ENCODE data around the gene UMODL1. TPM values are rescaled to one million over a fixed set of nuclear protein-coding genes. Genes with fewer than 3 reads are reported as not detected.

Gene UMODL1
- total RNA-seq, 2 experiments from 2014 or later = 0.10 to 0.21 TPM

DNA sequence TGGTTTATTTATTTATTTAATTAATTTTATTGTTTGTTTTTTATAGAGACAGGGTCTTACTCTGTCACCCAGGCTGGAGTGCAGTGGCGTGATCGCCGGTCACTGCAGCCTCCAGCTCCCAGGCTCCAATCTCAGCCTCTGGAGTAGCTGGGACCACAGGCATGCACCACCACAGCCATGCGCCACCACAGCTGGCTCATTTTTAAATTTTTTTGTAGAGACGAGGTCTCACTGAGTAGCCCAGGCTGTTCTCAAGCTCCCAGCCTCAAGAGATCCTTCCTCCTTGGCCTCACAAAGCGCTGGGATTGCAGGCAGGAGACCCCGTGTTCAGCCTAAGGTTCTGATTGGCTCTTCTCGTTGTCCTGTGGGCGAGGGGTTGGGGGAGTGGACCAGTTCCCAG is 22.1 kb downstream of the UMODL1 start:
- peaks cover 11% of the 10 kb centered on the region for H3K27me3 Mint-ChIP-seq
- H3K27ac Mint-ChIP-seq = no peak overlapping the region
- ChIA-PET POLR2A (no interaction called here), CTCF (no interaction called here)
- H3K4me1 Mint-ChIP-seq = peaks cover 21% of the 10 kb centered on the region
- no peaks in the 10 kb centered on the region for H3K9me3 Mint-ChIP-seq
- DNase-seq = no peak
- H3K36me3 Mint-ChIP-seq (ENCODE audit: low read depth) = no peaks in the 10 kb centered on the region
- H3K4me3 Mint-ChIP-seq = no peak overlapping the region

DNA sequence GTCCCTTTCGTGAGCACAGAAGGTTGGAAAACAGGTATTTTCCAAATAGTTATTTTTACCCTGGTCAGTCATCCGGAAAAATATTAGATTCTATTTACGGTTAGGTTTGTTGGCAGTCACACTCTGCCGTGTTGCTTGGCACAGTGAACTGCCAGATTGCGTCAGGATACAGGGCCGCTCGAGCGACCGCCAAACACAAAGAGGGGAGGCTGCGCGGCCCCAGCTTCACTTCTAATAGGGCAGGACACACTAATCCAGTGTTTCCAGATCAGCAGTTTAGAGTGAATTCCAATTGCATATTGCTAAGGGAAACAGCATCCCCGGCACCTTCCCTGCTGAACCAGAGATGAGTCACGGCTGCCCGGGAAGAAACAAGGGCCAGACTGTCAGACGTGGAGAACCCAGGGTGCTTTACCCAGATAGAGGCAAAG is 22.9 kb downstream of the UMODL1 start:
- no peak overlapping the region for H3K4me3 Mint-ChIP-seq
- ChIA-PET POLR2A (no interaction called here), CTCF (no interaction called here)
- DNase-seq = no peak
- H3K9me3 Mint-ChIP-seq = no peaks in the 10 kb centered on the region
- H3K4me1 Mint-ChIP-seq = peaks cover 15% of the 10 kb centered on the region
- no peak overlapping the region for H3K27ac Mint-ChIP-seq
- H3K36me3 Mint-ChIP-seq (ENCODE audit: low read depth) = no peaks in the 10 kb centered on the region
- H3K27me3 Mint-ChIP-seq = peaks cover 11% of the 10 kb centered on the region

DNA sequence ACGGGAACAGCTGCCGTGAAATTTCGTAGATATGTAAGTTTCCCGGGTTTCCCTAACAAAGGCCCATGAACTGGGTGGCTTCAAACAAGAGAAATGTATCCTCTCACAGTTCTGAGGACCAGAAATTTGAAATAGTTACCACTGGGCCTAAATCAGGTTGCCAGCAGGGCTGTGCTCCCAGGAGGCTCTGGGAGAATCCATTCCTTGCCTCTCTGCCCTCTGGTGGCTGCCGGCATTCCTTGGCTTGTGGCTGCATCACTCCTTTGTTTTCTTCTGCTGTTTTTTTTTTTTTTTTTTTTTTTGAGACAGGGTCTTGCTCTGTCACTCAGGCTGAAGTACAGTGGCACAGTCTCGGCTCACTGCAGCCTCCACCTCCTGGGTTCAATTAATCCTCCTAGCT is 23.7 kb downstream of the UMODL1 start:
- no peak overlapping the region for H3K27ac Mint-ChIP-seq
- no peaks in the 10 kb centered on the region for H3K36me3 Mint-ChIP-seq (ENCODE audit: low read depth)
- ChIA-PET POLR2A (no interaction called here), CTCF (interaction anchor here (1.3 kb wide), 1 partner anchor 13 kb away, joined by 8 read pairs; no protein-coding TSS in a partner anchor)
- H3K9me3 Mint-ChIP-seq = no peaks in the 10 kb centered on the region
- no peak overlapping the region for H3K4me3 Mint-ChIP-seq
- H3K4me1 Mint-ChIP-seq = peaks cover 7% of the 10 kb centered on the region
- no peak for DNase-seq
- peaks cover 11% of the 10 kb centered on the region for H3K27me3 Mint-ChIP-seq

DNA sequence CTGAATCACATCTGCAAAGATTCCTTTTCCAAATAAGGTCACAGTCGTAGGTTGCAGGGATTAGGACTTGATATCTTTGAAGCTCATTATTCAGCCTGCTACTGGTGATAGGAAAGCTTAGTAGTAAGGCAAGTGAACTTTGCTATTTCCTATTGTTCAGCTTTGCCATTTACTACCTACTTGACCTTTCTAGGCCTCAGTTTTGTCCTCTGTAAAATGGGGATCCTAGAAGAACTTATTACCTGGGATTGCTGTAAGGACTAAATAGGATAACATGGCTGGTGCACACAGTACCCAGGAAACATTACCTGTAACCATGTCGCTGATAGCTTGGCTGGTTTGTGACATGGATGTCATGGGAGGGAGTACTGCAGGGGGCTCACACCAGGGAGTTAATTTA is 24.5 kb downstream of the UMODL1 start:
- ChIA-PET POLR2A (interaction anchor here (0.6 kb wide), 1 partner anchor 12 kb away, joined by 3 read pairs; no protein-coding TSS in a partner anchor), CTCF (interaction anchor here (1.3 kb wide), 1 partner anchor 12 kb away, joined by 8 read pairs; no protein-coding TSS in a partner anchor)
- Mint-ChIP-seq H3K27me3 (peaks cover 11% of the 10 kb centered on the region), H3K4me1 (no peaks in the 10 kb centered on the region), H3K4me3 (no peak overlapping the region), H3K36me3 (ENCODE audit: low read depth) (no peaks in the 10 kb centered on the region), H3K27ac (no peak overlapping the region), H3K9me3 (no peaks in the 10 kb centered on the region)
- no peak for DNase-seq

DNA sequence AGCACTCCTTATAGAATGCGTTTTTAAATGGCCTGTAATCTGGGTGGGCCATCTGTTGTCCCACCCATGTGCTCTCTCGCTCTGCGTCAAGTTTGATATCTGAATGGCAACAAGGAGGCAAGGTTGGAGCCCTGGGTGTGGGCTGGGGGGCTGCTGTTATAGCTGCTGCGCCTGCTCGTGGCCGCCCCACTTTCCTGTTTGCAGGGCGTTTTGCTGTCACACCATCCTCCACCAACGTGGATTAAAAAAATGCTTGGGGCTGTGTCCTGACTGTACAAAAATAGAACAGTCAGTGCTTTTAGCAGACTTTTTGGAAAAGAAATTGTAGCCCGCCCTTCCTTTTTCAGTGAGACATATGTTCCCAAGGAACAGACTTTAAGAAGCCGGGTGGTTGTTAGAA is 25.4 kb downstream of the UMODL1 start:
- Mint-ChIP-seq H3K27ac (no peak overlapping the region), H3K36me3 (ENCODE audit: low read depth) (no peaks in the 10 kb centered on the region), H3K9me3 (no peaks in the 10 kb centered on the region), H3K4me1 (no peaks in the 10 kb centered on the region), H3K4me3 (no peak overlapping the region), H3K27me3 (peaks cover 9% of the 10 kb centered on the region)
- ChIA-PET CTCF (interaction anchor here (0.7 kb wide), 2 partner anchors 10 to 139 kb away, joined by 3 read pairs; no protein-coding TSS in a partner anchor), POLR2A (no interaction called here)
- no peak for DNase-seq

DNA sequence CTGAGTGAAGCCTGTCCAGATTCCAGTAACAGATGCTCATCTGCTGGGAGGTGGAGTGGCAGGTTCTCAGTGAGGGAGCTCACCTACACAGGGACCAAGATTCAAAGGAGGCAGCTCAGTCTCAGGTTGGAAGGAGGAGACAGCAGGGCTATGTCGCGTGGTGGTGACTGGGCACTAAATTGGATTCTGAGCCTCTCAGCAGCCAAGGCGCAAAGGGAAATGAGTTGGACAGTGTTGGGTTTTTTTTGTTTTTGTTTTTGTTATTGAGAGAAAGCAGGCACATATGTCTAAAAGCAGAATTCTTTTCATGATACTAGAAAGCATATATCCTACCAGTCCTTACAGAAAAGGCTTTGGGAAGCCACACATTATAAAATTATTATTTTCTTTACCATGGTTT is 26.2 kb downstream of the UMODL1 start:
- Mint-ChIP-seq H3K4me3 (no peak overlapping the region), H3K36me3 (ENCODE audit: low read depth) (no peaks in the 10 kb centered on the region), H3K27ac (no peak overlapping the region), H3K27me3 (peaks cover 10% of the 10 kb centered on the region), H3K4me1 (peaks cover 5% of the 10 kb centered on the region), H3K9me3 (no peaks in the 10 kb centered on the region)
- POLR2A ChIA-PET = no interaction called here
- CTCF ChIA-PET = interaction anchor here (0.7 kb wide), 2 partner anchors 10 to 138 kb away, joined by 3 read pairs; no protein-coding TSS in a partner anchor
- DNase-seq = no peak

DNA sequence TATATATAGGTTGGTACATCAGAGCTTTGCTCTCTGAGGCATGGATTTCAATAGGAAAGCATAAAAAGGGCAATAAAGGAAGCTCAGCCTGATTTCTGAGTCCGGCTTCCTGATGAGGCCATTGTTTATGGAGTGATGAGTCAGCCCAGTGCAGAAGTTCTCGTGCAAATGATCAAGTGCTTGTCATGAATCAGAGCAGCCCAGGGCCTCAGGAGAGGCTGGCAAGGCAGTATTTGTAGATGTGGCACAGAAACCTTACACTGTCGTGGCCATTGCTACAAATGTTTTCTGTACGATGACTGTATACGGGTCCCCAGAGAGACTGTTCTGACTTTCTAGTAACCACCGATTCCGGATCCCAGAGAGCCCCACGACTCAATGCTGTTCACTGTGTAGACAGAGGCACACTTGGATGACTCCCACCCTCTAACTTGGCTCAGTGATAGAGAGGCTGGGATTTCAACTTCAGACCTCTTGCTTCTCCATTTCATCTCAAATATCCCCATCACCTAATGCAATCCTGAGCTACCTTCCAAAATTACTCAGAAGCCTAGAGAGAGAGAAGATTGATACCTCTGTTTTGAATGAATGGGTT is 26.8 kb downstream of the UMODL1 start:
- ChIA-PET POLR2A (no interaction called here), CTCF (no interaction called here)
- DNase-seq = no peak
- Mint-ChIP-seq H3K27ac (no peak overlapping the region), H3K9me3 (no peaks in the 10 kb centered on the region), H3K4me1 (peaks cover 9% of the 10 kb centered on the region), H3K4me3 (no peak overlapping the region), H3K36me3 (ENCODE audit: low read depth) (no peaks in the 10 kb centered on the region), H3K27me3 (peaks cover 14% of the 10 kb centered on the region)

DNA sequence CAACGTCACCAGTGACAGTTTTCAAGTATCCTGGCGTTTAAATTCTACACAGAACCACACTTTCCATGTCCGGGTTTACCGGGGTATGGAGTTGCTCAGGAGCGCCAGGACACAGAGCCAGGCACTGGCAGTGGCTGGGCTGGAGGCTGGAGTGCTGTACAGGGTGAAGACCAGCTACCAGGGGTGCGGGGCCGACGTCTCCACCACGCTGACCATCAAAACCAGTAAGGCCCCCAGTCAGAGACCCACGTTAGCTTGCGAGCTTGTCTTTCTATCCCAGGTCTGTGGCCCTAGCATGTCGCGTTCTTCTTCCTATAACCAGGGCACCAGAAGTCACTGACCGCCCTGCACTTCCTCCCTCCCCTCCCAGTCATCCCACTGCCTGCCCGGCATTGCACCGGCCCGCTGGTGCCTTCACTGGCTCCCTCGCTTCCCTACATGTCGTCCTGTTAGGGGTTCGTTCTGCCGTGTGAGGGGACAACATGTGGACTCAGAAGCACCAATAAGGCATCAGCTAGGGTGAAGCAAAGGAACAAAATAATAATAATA is 27.9 kb downstream of the UMODL1 start:
- H3K4me1 Mint-ChIP-seq = peaks cover 9% of the 10 kb centered on the region
- ChIA-PET CTCF (no interaction called here), POLR2A (no interaction called here)
- no peaks in the 10 kb centered on the region for H3K36me3 Mint-ChIP-seq (ENCODE audit: low read depth)
- H3K9me3 Mint-ChIP-seq = no peaks in the 10 kb centered on the region
- H3K4me3 Mint-ChIP-seq = no peak overlapping the region
- DNase-seq = no peak
- H3K27ac Mint-ChIP-seq = no peak overlapping the region
- H3K27me3 Mint-ChIP-seq = peaks cover 19% of the 10 kb centered on the region

DNA sequence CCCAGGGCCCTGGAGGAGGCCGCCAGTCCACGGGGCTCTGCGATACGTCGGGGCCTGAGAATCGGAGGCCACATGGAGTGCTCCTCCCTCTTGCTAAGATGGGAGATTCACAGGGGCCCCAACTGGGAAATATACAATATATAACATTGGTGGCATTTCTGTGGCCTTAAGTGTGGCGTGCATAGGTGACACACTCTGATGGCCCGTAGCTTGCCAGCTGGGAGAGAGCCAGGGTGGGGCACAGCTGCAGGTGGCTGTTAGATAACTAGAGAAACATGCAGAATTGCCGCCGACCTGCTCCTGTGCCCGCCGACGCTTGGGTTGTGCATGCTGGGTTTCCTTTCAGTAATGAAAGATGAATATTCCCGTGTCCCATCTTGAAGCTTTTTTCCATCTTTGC is 30.1 kb downstream of the UMODL1 start:
- Mint-ChIP-seq H3K27ac (no peak overlapping the region), H3K36me3 (ENCODE audit: low read depth) (no peaks in the 10 kb centered on the region), H3K9me3 (no peaks in the 10 kb centered on the region), H3K27me3 (peaks cover 18% of the 10 kb centered on the region), H3K4me3 (no peak overlapping the region), H3K4me1 (peaks cover 9% of the 10 kb centered on the region)
- no peak for DNase-seq
- CTCF ChIA-PET = interaction anchor here (0.9 kb wide), 1 partner anchor 16 kb away, joined by 3 read pairs; no protein-coding TSS in a partner anchor
- POLR2A ChIA-PET = no interaction called here

DNA sequence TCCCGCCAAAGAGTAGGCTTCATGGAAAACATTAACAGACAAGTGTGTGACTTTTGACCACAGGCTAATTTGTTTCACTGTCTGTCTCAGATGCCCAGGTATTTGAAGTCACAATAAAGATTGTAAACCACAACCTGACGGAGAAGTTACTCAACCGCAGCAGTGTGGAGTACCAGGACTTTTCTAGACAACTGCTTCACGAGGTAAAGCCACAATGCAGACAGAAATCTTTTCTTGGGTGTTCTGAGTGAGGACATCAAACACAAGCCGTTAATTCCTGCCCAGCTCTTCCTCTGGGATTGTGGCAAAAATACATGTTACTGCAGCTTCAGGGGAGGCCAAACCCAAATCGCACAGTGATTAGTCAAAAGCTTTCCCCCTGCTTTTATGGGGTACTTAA is 31.0 kb downstream of the UMODL1 start:
- DNase-seq = no peak
- H3K27ac Mint-ChIP-seq = no peak overlapping the region
- no peaks in the 10 kb centered on the region for H3K36me3 Mint-ChIP-seq (ENCODE audit: low read depth)
- H3K27me3 Mint-ChIP-seq = peaks cover 18% of the 10 kb centered on the region
- no peak overlapping the region for H3K4me3 Mint-ChIP-seq
- POLR2A ChIA-PET = no interaction called here
- H3K9me3 Mint-ChIP-seq = no peaks in the 10 kb centered on the region
- H3K4me1 Mint-ChIP-seq = peaks cover 9% of the 10 kb centered on the region
- CTCF ChIA-PET = interaction anchor here (0.9 kb wide), 1 partner anchor 15 kb away, joined by 3 read pairs; no protein-coding TSS in a partner anchor

DNA sequence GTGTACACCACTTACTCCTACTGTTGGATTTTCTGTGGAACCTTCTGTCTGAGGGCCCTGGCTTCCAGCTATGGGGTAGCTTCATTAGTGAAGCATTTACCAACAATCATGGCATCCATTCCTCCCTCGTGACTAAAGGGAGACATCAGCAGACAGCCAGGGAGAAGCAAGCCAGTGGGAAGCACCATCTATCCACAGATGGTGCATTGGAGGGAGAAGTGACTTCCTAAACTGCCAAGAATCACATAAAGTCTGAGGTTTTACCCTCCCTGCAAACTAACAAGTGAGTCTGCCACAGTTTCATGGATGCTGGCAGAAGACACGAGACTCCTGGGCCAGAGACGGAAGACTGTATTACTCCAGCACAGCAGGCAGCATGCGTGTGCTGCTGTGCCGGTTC is 31.4 kb downstream of the UMODL1 start:
- POLR2A ChIA-PET = no interaction called here
- no peak overlapping the region for H3K4me3 Mint-ChIP-seq
- H3K36me3 Mint-ChIP-seq (ENCODE audit: low read depth) = no peaks in the 10 kb centered on the region
- H3K9me3 Mint-ChIP-seq = no peaks in the 10 kb centered on the region
- no peak for DNase-seq
- CTCF ChIA-PET = no interaction called here
- H3K27ac Mint-ChIP-seq = peak overlapping the region; percentile 36
- peaks cover 18% of the 10 kb centered on the region for H3K27me3 Mint-ChIP-seq
- H3K4me1 Mint-ChIP-seq = peaks cover 9% of the 10 kb centered on the region

DNA sequence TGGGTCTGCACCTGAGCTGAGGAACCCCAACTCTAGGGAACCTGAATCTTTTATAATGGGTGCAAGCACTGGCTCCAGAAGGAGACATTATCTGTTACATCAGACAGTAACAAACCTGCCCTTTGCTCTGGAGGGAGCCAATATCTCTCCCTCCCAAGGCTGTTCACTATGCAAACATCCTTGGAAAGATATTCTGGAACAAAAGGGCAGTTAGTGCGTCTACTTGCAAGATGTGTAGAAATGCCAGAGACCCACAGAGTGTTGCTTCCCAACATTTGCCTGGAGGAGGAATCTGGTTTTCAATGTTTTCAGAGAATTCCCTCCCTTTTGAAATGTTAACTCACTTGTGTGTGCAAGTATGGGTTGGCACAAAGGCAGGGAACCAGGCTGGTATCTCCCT is 31.9 kb downstream of the UMODL1 start:
- peaks cover 18% of the 10 kb centered on the region for H3K27me3 Mint-ChIP-seq
- no peaks in the 10 kb centered on the region for H3K36me3 Mint-ChIP-seq (ENCODE audit: low read depth)
- H3K4me1 Mint-ChIP-seq = peaks cover 12% of the 10 kb centered on the region
- ChIA-PET CTCF (no interaction called here), POLR2A (no interaction called here)
- DNase-seq = no peak
- H3K4me3 Mint-ChIP-seq = no peak overlapping the region
- H3K9me3 Mint-ChIP-seq = no peaks in the 10 kb centered on the region
- no peak overlapping the region for H3K27ac Mint-ChIP-seq

DNA sequence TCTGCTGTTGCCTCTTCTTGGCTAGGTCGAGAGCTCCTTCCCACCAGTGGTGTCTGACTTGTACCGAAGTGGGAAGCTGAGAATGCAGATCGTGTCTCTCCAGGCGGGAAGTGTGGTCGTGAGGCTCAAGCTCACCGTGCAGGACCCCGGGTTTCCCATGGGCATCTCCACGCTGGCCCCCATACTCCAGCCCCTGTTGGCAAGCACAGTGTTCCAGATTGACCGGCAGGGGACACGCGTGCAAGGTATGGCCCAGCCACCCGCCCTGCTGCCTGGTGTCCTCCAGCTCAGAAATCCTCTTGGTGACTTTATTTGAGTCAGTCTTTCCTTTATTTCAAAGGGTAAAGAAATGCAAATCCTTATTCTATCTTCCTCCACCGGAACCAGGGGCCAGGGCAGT is 32.7 kb downstream of the UMODL1 start:
- CTCF ChIA-PET = no interaction called here
- no peak overlapping the region for H3K4me3 Mint-ChIP-seq
- H3K27me3 Mint-ChIP-seq = peaks cover 18% of the 10 kb centered on the region
- no peak overlapping the region for H3K27ac Mint-ChIP-seq
- H3K9me3 Mint-ChIP-seq = no peaks in the 10 kb centered on the region
- H3K36me3 Mint-ChIP-seq (ENCODE audit: low read depth) = no peaks in the 10 kb centered on the region
- POLR2A ChIA-PET = no interaction called here
- peaks cover 20% of the 10 kb centered on the region for H3K4me1 Mint-ChIP-seq
- no peak for DNase-seq

Measured in activated CD4-positive, alpha-beta T cell treated with anti-CD3 and anti-CD28 coated beads, Interleukin-2, amount 10 ng/mL, durations not matched to agents 7 days and 5 days (primary cell).